ENCODE data around the gene GRM7.

Gene GRM7

GRCh38 chr3:7106635-7107034, 245.7 kb downstream of the GRM7 start:
- intact Hi-C loops (cut with DNase I): no loop called here
- DNase-seq: no peak

- DNase-seq: no peak
- intact Hi-C loops (cut with DNase I): no loop called here
Observed at GRCh38 chr3:7112523-7113056, 251.7 kb downstream of the GRM7 start.

GRCh38 chr3:7144697-7145308, 283.9 kb downstream of the GRM7 start:
- intact Hi-C loops (cut with DNase I): no loop called here
- DNase-seq: no peak

- intact Hi-C loops (cut with DNase I): no loop called here
- DNase-seq: no peak
Observed at GRCh38 chr3:7146529-7146928, 285.6 kb downstream of the GRM7 start.

- intact Hi-C loops (cut with DNase I): no loop called here
- no peak for DNase-seq
Observed at GRCh38 chr3:7158516-7158915, 297.6 kb downstream of the GRM7 start.

- intact Hi-C loops (cut with DNase I): no loop called here
- no peak for DNase-seq
Observed at GRCh38 chr3:7160689-7161088, 299.8 kb downstream of the GRM7 start.

- intact Hi-C loops (cut with DNase I): no loop called here
- DNase-seq: no peak
Observed at GRCh38 chr3:7166460-7166859, 305.5 kb downstream of the GRM7 start.

GRCh38 chr3:7171493-7171892, 310.6 kb downstream of the GRM7 start:
- peak in 2 of 10 donors; percentile 8 to 39 for DNase-seq
- intact Hi-C loops (cut with DNase I): no loop called here

GRCh38 chr3:7172996-7173395, 312.1 kb downstream of the GRM7 start:
- intact Hi-C loops (cut with DNase I): no loop called here
- DNase-seq: no peak

GRCh38 chr3:7188551-7188950, 327.6 kb downstream of the GRM7 start:
- intact Hi-C loops (cut with DNase I): no loop called here
- DNase-seq: no peak

- DNase-seq: no peak
- intact Hi-C loops (cut with DNase I): no loop called here
Observed at GRCh38 chr3:7190095-7190494, 329.2 kb downstream of the GRM7 start.

- intact Hi-C loops (cut with DNase I): no loop called here
Observed at GRCh38 chr3:7193269-7193668, 332.4 kb downstream of the GRM7 start.

GRCh38 chr3:7194071-7194835, 333.3 kb downstream of the GRM7 start:
- DNase-seq: no peak
- intact Hi-C loops (cut with DNase I): no loop called here

More at GRCh38 chr3:7193269-7193668, 332.4 kb downstream of the GRM7 start:
- DNase-seq: no peak

- no peak for DNase-seq
- intact Hi-C loops (cut with DNase I): no loop called here
Observed at GRCh38 chr3:7195934-7196333, 335.0 kb downstream of the GRM7 start.

- intact Hi-C loops (cut with DNase I): no loop called here
- no peak for DNase-seq
Observed at GRCh38 chr3:7201784-7202183, 340.9 kb downstream of the GRM7 start.

GRCh38 chr3:7203969-7204847, 343.3 kb downstream of the GRM7 start:
- intact Hi-C loops (cut with DNase I): no loop called here
- no peak for DNase-seq

- intact Hi-C loops (cut with DNase I): no loop called here
Observed at GRCh38 chr3:7204848-7205156, 343.9 kb downstream of the GRM7 start.

GRCh38 chr3:7205535-7205934, 344.6 kb downstream of the GRM7 start:
- intact Hi-C loops (cut with DNase I): no loop called here
- no peak for DNase-seq

More at GRCh38 chr3:7204848-7205156, 343.9 kb downstream of the GRM7 start:
- no peak for DNase-seq

- intact Hi-C loops (cut with DNase I): no loop called here
Observed at GRCh38 chr3:7205962-7206361, 345.0 kb downstream of the GRM7 start.

GRCh38 chr3:7207125-7207524, 346.2 kb downstream of the GRM7 start:
- intact Hi-C loops (cut with DNase I): no loop called here

More at GRCh38 chr3:7205962-7206361, 345.0 kb downstream of the GRM7 start:
- no peak for DNase-seq

GRCh38 chr3:7207928-7208327, 347.0 kb downstream of the GRM7 start:
- DNase-seq: no peak
- intact Hi-C loops (cut with DNase I): no loop called here

More at GRCh38 chr3:7207125-7207524, 346.2 kb downstream of the GRM7 start:
- peak in 4 of 10 donors; percentile 5 to 70 (median 31) for DNase-seq

All from posterior cingulate gyrus (tissue), 11 donors.